Measurements from ENCODE around the gene COG7. TPM values are rescaled to one million over a fixed set of nuclear protein-coding genes. Genes with fewer than 3 reads are reported as not detected.
A peak's percentile ranks its signal among the peaks of the same experiment; 100 is the strongest.
"Not testable (repeated sequence)": the region's sequence is repeated elsewhere in the genome, so short reads cannot be mapped to it uniquely, and the experiment has no call there.

The COG7 gene
- total RNA-seq, 1 experiment from 2014 or later = 13.5 TPM

GRCh38 chr16:23466162-23466885 lies 13.3 kb upstream of the COG7 start:
- Histone ChIP-seq H3K27me3 (ENCODE audit: low read length) (no peaks in the 10 kb centered on the region), H4K20me1 (ENCODE audit: low read length) (no peaks in the 10 kb centered on the region), H3F3A (ENCODE audit: low read length, unreplicated experiment) (no peaks in the 10 kb centered on the region), H3K27ac (ENCODE audit: low read length) (peak overlapping the region; percentile 67), H3K79me2 (ENCODE audit: low read length) (no peaks in the 10 kb centered on the region), H3K4me2 (ENCODE audit: low read length) (peak overlapping the region; percentile 36), H3K4me1 (ENCODE audit: insufficient read depth, low read length) (peaks cover 25% of the 10 kb centered on the region), H3K36me3 (ENCODE audit: low read depth, low read length) (peaks cover 30% of the 10 kb centered on the region), H3K9me3 (ENCODE audit: low read length) (no peaks in the 10 kb centered on the region), H3K9ac (ENCODE audit: low read length) (no peak overlapping the region), H3K9me2 (replicated peaks; ENCODE audit: low read length) (no peaks in the 10 kb centered on the region), H3K4me3 (ENCODE audit: low read length) (no peak overlapping the region), H2AFZ (ENCODE audit: low read length) (no peak overlapping the region)
- CTCF ChIA-PET = interaction anchor here (0.7 kb wide), 1 partner anchor 31 kb away, joined by 3 read pairs; no protein-coding TSS in a partner anchor
- TF ChIP-seq EZH2phosphoT487 (IDR thresholded peaks at IDR 0.05; ENCODE audit: borderline replicate concordance, low read length) (no peak), EZH2 (IDR thresholded peaks at IDR 0.05; ENCODE audit: low read length, unreplicated experiment) (no peak), CTCF (conservative IDR thresholded peaks at IDR 0.05; ENCODE audit: low read depth, low read length) (no peak)
- ATAC-seq (peak; percentile 93), DNase-seq (peak; percentile 92)
- POLR2A ChIA-PET (ENCODE audit: unreplicated experiment) = no interaction called here
- BruUV-seq (replicated peaks) = no TSS peak
- intact Hi-C loops (cut with micrococcal nuclease) = loop anchor here (10.0 kb wide), 1 partner anchor 78 kb away; no protein-coding TSS in a partner anchor

- peaks cover 30% of the 10 kb centered on the region for H3K36me3 ChIP-seq (ENCODE audit: low read depth, low read length)
- H3K27me3 ChIP-seq (ENCODE audit: low read length) = no peaks in the 10 kb centered on the region
- H3K79me2 ChIP-seq (ENCODE audit: low read length) = no peaks in the 10 kb centered on the region
- no peak overlapping the region for H3K4me3 ChIP-seq (ENCODE audit: low read length)
- H3K4me1 ChIP-seq (ENCODE audit: insufficient read depth, low read length) = peaks cover 22% of the 10 kb centered on the region
- ATAC-seq (no peak), DNase-seq (no peak)
- BruUV-seq (replicated peaks) = no TSS peak
- no peak overlapping the region for H3K4me2 ChIP-seq (ENCODE audit: low read length)
- no peaks in the 10 kb centered on the region for H3K9me2 ChIP-seq (replicated peaks; ENCODE audit: low read length)
- H2AFZ ChIP-seq (ENCODE audit: low read length) = no peak overlapping the region
- no peaks in the 10 kb centered on the region for H3K9me3 ChIP-seq (ENCODE audit: low read length)
- CTCF ChIA-PET = no interaction called here
- no peak overlapping the region for H3K27ac ChIP-seq (ENCODE audit: low read length)
- intact Hi-C loops (cut with micrococcal nuclease) = loop anchor here (10.0 kb wide), 1 partner anchor 80 kb away; no protein-coding TSS in a partner anchor
- TF ChIP-seq CTCF (conservative IDR thresholded peaks at IDR 0.05; ENCODE audit: low read depth, low read length) = no peak
- no peak for TF ChIP-seq EZH2phosphoT487 (IDR thresholded peaks at IDR 0.05; ENCODE audit: borderline replicate concordance, low read length)
- no peak for TF ChIP-seq EZH2 (IDR thresholded peaks at IDR 0.05; ENCODE audit: low read length, unreplicated experiment)
- H4K20me1 ChIP-seq (ENCODE audit: low read length) = no peaks in the 10 kb centered on the region
- H3F3A ChIP-seq (ENCODE audit: low read length, unreplicated experiment) = no peaks in the 10 kb centered on the region
- POLR2A ChIA-PET (ENCODE audit: unreplicated experiment) = no interaction called here
- H3K9ac ChIP-seq (ENCODE audit: low read length) = no peak overlapping the region
Observed at GRCh38 chr16:23465179-23465578, 12.2 kb upstream of the COG7 start.

- H3F3A ChIP-seq (ENCODE audit: low read length, unreplicated experiment) = no peaks in the 10 kb centered on the region
- H3K4me2 ChIP-seq (ENCODE audit: low read length) = no peak overlapping the region
- H3K9me2 ChIP-seq (replicated peaks; ENCODE audit: low read length) = no peaks in the 10 kb centered on the region
- peaks cover 28% of the 10 kb centered on the region for H3K36me3 ChIP-seq (ENCODE audit: low read depth, low read length)
- peaks cover 13% of the 10 kb centered on the region for H3K4me1 ChIP-seq (ENCODE audit: insufficient read depth, low read length)
- no peaks in the 10 kb centered on the region for H3K9me3 ChIP-seq (ENCODE audit: low read length)
- ChIA-PET POLR2A (ENCODE audit: unreplicated experiment) (no interaction called here), CTCF (no interaction called here)
- no peaks in the 10 kb centered on the region for H3K79me2 ChIP-seq (ENCODE audit: low read length)
- no peak overlapping the region for H3K9ac ChIP-seq (ENCODE audit: low read length)
- H3K27ac ChIP-seq (ENCODE audit: low read length) = no peak overlapping the region
- no TSS peak for BruUV-seq (replicated peaks)
- H3K27me3 ChIP-seq (ENCODE audit: low read length) = no peaks in the 10 kb centered on the region
- DNase-seq = no peak
- H3K4me3 ChIP-seq (ENCODE audit: low read length) = no peak overlapping the region
- ATAC-seq = no peak
- intact Hi-C loops (cut with micrococcal nuclease) = loop anchor here (10.0 kb wide), 1 partner anchor 81 kb away; no protein-coding TSS in a partner anchor
- no peaks in the 10 kb centered on the region for H4K20me1 ChIP-seq (ENCODE audit: low read length)
- H2AFZ ChIP-seq (ENCODE audit: low read length) = no peak overlapping the region
- TF ChIP-seq EZH2 (IDR thresholded peaks at IDR 0.05; ENCODE audit: low read length, unreplicated experiment) (no peak), EZH2phosphoT487 (IDR thresholded peaks at IDR 0.05; ENCODE audit: borderline replicate concordance, low read length) (no peak), CTCF (conservative IDR thresholded peaks at IDR 0.05; ENCODE audit: low read depth, low read length) (no peak)
Observed at GRCh38 chr16:23464196-23464595, 11.2 kb upstream of the COG7 start.

- H3K27ac ChIP-seq (ENCODE audit: low read length); DNase-seq; H3K9ac ChIP-seq (ENCODE audit: low read length); H3K9me3 ChIP-seq (ENCODE audit: low read length); CTCF ChIA-PET; BruUV-seq (replicated peaks); H3K4me3 ChIP-seq (ENCODE audit: low read length); H3K27me3 ChIP-seq (ENCODE audit: low read length); H3K79me2 ChIP-seq (ENCODE audit: low read length); H3K9me2 ChIP-seq (replicated peaks; ENCODE audit: low read length); H3F3A ChIP-seq (ENCODE audit: low read length, unreplicated experiment); ATAC-seq; POLR2A ChIA-PET (ENCODE audit: unreplicated experiment); H4K20me1 ChIP-seq (ENCODE audit: low read length); H3K4me2 ChIP-seq (ENCODE audit: low read length); H2AFZ ChIP-seq (ENCODE audit: low read length): not testable (repeated sequence)
- intact Hi-C loops (cut with micrococcal nuclease) = loop anchor here (10.0 kb wide), 1 partner anchor 82 kb away; no protein-coding TSS in a partner anchor
- Histone ChIP-seq H3K36me3 (ENCODE audit: low read depth, low read length) (peaks cover 21% of the 10 kb centered on the region), H3K4me1 (ENCODE audit: insufficient read depth, low read length) (peaks cover 11% of the 10 kb centered on the region)
Observed at GRCh38 chr16:23462994-23463393, 10.0 kb upstream of the COG7 start.
